Stimulated activated CD8-positive, alpha-beta memory T cell treated with anti-CD3 and anti-CD28 coated beads, Interleukin-4, amount 100 ng/mL, for 1 hour (primary cell): ENCODE results near the gene CD248.
"Not testable (repeated sequence)": the region's sequence is repeated elsewhere in the genome, so short reads cannot be mapped to it uniquely, and the experiment has no call there.

Experiments
- DNase-seq, 2 donors: peaks; one replicate each; pipeline ENCODE4 v3.0.0-alpha.2; 2020; ENCODE audit warnings: low read depth in 2 of 2, low spot score in 1 of 2

The CD248 gene

DNA sequence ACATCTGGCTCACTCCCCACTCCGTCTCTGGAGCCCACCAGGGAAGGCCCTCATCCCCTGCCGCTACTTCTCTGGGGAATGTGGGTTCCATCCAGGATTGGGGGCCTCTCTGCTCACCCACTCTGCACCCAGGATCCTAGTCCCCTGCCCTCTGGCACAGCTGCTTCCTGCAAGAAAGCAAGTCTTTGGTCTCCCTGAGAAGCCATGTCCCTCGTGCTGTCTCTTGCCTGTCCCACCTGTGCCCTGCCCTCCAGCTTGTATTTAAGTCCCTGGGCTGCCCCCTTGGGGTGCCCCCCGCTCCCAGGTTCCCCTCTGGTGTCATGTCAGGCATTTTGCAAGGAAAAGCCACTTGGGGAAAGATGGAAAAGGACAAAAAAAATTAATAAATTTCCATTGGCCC, 39.8 kb downstream of the CD248 start:
- not testable (repeated sequence) for DNase-seq

DNA sequence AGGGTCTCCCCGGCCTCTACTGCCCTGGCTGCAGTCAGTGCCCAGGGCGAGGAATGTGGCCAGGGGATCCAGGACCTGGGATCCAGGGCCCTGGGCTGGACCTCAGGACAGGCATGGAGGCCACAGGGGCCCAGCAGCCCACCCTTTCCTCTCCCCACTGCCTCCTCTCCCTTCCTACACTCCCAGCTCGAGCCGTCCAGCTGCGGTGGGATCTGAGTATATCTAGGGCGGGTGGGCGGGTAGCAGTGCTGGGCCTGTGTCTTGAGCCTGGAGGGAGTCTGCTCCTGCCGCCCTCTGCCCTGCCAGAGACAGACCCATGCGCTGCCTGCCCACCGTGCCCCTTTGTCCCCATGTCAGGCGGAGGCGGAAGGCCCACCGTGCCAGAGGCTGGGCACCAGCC, 40.2 kb downstream of the CD248 start:
- not testable (repeated sequence) for DNase-seq

DNA sequence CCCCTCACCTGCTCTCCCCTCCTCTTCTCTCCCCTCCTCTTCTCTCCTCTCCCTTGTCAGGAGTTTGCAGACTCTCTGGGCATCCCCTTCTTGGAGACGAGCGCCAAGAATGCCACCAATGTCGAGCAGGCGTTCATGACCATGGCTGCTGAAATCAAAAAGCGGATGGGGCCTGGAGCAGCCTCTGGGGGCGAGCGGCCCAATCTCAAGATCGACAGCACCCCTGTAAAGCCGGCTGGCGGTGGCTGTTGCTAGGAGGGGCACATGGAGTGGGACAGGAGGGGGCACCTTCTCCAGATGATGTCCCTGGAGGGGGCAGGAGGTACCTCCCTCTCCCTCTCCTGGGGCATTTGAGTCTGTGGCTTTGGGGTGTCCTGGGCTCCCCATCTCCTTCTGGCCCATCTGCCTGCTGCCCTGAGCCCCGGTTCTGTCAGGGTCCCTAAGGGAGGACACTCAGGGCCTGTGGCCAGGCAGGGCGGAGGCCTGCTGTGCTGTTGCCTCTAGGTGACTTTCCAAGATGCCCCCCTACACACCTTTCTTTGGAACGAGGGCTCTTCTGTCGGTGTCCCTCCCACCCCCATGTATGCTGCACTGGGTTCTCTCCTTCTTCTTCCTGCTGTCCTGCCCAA, 40.7 kb downstream of the CD248 start:
- no peak for DNase-seq

DNA sequence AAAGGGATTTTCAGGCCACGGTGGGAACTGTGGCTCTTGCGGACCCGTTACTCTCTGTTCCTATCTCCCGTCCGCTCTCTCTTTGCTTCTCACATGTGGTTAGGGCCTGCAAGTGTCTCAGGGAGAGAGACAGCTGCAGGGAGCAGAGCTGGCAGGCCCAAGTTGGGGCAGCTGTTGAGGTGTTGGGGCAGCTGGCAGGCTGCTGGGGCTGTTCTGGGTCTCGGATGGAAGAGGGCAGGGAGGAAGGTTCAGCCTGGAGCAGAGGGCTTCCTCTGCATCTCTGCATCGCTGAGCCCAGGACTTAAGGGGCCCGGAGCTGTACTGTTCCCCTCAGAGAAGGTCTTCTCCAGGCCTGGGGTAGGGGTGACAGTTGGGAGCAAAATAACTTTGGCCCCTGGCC, 41.4 kb downstream of the CD248 start:
- DNase-seq, result no peak

DNA sequence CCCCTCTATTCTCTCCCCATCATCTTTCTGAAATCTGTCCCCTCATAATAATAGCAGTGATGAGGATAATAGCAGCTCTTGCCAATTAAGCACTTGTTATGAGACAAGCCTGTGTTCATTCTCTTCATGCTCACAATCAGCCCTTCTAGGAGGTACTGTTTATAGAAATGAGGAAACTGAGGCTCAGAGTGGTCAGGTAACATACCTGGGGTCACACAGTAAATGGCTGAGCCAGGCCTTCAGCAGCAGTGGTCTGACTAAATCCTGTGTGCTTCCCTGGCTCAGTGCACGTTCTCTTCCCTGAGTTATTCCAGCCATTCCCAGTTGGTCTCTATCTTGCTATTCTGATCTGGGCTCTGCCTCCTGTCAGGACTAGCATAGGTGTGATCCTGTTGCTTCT, 42.6 kb downstream of the CD248 start:
- DNase-seq, result no peak

DNA sequence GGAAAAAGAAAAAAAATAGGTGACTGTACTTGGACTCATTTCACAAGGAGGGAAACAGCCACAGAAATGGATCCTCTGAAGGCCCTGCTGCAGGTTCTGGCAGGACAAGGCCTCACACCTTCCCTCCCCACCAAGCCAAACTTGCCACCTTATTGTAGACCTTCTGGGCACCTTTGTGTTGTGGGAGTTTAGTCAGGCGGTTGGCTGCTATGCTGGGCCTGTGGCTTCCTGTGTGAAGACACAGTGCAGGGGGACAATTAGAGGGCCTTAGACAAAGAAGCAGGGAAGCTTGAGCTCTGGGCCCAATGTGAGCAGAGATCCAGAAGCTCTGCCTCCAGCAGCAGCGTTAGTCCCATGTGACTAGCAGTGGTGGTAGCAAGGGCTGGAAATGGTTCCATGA, 44.2 kb downstream of the CD248 start:
- no peak for DNase-seq

DNA sequence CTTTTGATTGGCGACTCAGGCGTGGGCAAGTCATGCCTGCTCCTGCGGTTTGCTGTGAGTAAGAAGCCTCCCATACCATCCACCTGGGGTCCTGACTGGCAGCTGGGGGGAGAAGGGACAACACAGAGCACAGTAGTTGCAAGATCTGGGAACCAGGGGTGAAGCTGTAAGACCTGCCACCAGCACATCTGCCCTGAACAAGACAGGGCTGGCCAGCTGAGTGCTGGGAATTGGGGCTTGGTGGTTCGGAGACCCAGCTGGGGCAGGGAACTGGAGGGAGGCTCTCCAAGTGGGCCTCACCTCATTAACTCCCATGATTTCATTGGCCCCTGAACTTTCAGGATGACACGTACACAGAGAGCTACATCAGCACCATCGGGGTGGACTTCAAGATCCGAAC, 45.0 kb downstream of the CD248 start:
- DNase-seq, result no peak

DNA sequence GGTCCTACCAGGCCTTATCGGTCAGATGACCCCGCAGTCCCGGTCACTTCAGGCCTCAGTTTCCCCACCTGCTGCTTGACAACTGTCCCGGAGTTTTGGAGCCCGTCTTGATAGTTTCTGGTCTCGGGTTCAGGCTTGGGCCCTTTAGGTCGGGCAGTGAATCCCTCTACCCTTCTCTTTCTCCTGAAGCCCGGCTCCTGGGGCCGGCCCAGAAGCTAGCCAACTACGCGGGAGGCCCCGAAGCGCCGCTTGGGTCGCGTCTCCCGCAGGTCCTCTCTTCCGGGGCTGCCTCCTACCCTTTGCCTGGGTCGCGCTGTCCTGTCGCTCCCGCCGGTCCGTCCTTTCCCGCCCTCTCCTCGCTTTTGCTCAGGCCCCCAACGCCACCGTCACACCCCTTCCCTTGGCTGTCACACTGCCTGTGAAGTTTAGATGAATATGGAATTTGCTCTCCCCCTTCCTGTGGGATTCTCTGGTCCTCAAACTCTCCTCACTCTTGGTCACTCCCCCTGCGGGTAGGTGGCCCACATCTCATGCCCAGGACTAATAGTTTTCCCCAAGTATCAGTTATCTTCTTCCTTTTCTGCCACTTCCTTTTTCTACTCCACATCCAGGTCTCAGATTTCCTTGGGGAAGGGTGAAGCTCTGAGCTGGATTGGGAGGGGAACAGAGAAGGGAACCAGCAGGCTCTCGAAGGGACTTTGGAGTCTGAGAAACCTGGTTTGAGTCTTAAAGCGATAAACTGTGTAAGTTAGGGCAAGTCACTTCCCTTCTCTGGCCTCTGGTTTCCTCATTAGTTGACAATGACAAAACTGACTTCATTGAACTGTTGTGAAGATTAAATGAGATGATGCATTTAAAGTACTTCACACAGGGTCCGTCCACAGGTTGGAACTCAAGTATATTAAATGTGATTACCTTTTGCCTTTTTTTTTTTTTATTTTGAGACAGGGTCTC, 47.6 kb downstream of the CD248 start:
- DNase-seq, result no peak

DNA sequence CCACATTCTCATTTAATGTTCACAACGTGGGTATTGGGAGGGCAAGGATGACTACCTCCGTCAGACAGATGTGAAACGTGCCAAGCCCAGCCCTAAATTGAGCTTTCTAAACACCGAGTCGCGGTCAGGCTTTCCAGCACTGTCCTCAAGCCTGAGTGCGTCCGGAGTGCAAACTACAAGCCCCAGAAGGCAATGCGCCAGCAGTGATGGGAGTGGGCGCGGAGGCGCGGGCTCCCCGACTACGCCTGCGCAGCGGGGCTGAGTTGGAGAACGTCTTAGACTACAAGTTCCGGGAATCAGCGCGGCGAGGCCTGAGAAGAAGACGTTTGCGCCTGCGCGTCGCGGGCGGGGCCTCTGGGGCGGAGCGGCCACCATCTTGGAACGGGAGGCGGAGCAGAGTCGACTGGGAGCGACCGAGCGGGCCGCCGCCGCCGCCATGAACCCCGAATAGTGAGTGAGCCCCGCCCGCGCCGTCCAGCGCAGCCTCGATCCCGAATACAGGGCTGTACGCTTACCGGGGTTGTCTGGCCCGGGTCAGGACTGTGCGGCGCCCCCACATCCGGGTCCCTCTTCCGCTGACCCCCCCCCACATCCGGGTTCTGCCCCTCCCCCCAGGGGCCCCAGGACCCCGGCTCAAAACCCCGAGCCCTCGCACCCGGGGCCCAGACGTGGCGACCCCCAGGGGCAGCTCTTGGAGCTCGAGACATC, 48.4 kb downstream of the CD248 start, which contains the start of gene RAB1B:
Gene RAB1B (plus strand): TSS at position 396 of the 708 bp plus-strand sequence. CDS start 41 bp downstream, at position 437.
- peak; percentile 99 to 100 for DNase-seq

DNA sequence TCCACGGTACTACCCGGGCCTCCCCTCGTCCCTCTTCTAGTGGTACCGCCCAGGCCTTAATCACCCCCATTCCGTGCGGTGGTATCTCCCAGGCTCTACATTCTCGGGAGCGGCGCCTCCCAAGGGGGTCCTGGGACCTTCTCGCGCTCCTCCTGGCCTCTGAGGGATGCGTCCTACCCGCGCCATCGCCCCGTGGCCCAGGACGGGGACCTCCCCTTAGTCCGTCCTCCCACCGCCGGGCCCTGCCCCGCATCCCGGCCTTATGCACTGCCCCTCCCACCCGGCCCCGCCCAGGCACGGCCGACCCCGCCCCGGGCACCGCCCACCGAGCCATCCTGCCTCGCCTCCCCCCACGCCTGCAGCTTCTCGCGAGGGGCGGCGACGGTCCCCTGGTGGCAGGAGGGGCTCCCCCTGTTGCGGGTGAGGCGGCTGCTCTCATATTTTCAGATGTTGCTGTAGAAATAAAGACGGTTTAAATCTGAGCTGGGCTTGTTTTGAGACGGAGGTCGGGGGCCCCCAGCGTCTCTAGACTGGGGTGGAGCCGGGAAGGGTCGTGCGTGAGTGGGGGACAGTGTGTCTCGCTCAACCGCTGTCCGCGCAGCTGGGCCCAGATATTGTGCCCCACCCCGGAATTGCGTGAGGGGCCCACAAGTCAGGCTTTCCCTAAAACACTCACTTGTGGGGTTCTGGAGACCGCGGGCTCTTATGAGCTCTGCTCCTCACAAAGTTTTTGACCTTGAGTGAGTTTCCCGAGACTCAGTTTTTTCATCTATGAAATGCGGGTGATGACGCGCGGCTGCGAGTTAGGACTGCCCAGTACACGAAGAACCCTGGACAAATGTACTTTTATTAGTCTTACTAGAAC, 49.2 kb downstream of the CD248 start:
- DNase-seq, result peak; percentile 78 to 79

DNA sequence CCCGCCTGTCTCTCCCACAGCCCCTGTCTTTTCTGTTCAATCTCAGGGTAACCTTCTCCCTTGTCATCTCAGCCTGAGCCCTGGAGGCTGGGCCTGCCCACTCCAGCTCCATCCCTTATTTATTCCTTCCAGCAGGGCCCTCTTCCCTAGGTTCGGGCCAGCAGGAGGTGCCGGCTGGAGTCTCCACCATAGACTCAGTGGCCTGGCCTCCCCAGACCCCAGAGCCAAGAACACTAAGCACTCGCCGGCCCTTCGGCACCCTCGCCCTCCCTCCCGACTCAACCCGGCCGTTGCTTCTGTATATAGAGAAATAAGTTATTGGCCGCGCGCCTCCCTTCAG, 49.8 kb downstream of the CD248 start:
- no peak for DNase-seq

DNA sequence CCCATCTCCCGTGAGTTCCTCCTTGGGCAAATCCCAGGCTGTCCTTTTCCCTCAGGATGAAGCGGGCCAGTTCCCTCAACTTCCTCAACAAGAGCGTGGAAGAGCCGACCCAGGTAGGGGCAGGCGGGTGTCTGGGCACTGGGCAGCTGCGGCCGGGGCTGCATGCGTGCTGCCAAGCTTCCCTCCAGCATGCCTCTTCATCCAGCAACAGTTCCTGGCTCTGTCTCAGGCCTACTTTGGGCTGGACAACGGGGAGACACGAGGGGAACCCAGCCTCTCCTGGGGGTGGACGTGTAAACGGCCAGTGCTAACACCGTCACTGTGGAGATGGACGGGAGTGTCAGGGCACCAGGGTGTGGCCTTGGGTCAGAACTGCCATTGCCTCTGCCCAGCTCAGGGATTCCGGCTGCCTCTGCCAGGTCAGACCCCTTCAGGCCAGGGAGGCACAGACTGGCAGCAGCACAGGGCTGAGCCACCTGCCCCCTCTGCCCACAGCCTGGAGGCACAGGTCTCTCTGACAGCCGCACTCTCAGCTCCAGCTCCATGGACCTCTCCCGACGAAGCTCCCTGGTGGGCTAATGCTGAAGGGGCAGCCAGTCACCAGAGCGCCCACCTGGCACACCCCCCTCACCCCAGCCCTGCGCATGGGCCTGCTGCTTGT, 50.3 kb downstream of the CD248 start:
- DNase-seq, result no peak

DNA sequence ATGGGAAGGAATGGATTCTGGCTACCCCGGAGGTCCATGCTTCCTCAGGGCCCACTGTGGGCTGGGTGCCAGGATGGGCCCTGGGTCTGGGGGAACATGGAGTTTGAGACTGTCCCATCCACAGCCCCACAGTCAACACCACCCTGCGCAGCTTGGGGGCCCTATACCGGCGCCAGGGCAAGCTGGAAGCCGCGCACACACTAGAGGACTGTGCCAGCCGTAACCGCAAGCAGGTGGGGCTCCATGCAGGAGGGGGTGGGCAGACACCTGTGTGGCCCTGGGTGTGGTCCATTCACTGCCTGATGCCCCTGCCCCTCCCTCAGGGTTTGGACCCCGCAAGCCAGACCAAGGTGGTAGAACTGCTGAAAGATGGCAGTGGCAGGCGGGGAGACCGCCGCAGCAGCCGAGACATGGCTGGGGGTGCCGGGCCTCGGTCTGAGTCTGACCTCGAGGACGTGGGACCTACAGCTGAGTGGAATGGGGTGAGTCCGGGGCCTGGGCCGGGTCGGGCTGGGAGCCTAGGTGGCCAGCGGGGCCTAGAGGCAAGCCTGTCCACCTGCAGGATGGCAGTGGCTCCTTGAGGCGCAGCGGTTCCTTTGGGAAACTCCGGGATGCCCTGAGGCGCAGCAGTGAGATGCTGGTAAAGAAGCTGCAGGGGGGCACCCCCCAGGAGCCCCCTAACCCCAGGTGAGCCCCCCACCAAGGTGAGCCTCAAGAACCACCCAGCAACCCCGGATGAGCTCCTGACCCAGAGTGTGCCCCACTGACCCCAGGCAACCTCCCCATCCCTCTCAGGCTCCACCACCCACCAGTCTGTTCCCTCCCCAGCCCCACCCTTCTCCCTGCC, 51.1 kb downstream of the CD248 start:
- DNase-seq, result no peak

DNA sequence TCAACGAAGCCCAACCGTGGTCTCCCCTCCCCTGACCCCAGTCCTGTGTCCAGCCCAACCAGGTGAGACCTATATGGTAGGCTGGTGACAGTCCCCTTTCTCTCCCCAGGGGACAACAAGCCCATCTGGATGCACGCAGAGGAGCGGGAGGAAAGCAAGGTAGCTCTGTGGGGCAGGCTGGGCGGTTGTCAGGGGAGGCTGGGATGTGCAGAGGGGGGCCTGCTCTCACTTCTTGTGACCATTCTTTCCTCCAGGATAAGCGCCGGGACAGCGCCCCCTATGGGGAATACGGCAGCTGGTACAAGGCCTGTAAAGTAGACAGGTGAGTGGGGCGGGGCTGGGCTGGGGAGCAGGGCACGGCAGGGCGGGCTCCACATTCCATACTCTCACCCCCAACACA, 51.9 kb downstream of the CD248 start:
- no peak for DNase-seq
